Right hindlimb (tissue), 1 donor: ENCODE results near the gene IRF2BPL.

Source experiments
- DNase-seq: peaks from one replicate; pipeline ENCODE4 v3.0.0-alpha.2; 2018

IRF2BPL gene

DNA sequence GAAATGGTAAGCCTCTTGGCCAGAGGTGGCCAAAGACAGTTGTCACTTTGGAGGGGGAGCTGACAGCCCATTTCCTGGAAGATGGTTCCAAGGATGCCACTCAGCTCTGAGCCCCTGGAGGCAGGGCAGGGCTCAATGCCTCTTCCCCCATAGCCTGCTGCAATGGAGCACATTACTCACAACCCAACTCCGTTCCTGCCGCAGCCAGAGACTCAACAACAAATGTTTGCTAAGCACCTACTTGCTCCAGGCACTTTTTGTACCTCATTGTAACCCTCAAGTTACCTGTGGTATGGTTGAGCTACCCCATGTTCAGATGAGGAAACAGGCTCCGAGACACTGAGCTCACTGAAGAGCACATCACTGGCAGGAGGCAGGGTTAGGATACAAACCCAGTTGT is 19.5 kb downstream of the IRF2BPL start:
- DNase-seq, result no peak

DNA sequence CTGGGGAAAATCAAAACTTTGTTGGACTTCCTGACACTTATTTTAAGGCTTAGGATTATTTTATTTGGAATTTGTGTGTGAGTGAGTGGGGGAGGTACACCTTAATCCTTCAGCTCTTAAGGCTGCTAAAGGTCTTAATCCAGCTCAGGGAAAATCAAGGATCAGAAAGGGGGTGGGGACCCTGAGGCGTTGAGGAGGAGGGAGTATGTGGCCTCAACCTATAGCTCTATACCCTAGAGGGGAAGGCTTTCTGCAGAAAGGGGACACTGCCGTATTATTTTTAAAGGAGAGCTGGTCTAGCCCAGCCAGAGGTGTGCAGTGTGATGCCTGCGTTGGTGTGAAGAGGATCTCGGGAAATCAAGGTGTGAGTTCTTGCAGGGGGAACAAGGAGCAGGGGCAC is 20.0 kb downstream of the IRF2BPL start:
- no peak for DNase-seq

DNA sequence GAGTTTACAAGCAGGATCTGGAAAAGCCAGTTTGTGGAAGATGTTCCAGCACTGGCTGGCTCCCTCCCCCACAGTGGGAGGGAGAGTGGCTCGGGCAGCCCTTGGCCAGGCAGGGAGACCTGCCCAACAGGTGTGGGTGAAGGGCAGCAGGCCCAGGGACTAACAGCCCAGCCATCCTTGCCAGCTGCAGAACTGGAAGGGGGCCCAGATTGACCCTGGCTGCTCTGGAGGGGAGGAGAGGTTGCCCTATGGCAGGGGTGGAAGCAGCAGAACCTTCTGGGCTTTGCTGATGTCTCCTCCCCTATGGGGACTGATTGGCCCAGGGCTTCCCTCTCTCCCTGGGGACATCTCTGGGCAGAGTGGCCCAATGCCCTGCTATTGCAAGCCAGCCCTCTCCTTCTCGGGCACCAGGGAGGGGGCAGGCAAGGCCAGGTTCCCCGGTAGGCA is 20.5 kb downstream of the IRF2BPL start:
- DNase-seq, result no peak

DNA sequence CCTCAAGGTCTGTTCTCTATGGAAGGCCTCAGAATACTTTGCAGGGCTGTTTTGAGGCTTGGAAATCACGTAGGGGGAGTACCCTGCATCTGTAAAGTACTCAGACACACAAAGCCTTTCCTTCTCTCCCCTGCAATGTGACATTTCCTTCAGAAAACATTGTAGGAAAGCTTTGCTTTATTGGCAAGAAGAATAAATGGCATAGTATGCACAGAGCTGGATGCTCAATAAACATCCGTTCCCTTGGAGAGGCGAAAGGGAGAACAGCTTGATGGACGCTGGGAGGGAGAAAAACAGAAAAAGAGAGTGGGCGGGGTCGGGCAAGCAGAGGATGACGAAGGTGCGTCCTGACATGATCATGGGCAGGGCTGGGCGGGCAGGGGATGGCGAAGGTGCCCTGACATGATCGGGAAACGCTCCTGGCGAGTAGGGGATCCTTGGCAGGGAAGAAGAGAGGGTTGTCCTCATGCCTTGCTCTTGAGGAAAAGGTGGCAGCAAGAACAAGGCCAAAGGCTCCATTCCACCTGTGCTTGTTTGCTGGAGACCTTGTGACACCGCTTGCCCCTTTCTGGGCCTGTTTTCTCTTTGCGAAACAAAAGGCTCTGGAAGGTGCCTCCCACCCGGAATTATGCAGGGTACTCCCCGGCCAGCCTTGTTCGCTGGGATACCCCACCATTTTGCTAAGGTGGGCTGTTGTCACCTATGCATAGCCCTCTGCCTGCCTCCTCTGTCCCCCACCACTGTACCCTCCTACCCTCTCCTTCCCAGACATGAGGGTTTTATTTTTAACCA is 21.1 kb downstream of the IRF2BPL start:
- DNase-seq, result no peak

DNA sequence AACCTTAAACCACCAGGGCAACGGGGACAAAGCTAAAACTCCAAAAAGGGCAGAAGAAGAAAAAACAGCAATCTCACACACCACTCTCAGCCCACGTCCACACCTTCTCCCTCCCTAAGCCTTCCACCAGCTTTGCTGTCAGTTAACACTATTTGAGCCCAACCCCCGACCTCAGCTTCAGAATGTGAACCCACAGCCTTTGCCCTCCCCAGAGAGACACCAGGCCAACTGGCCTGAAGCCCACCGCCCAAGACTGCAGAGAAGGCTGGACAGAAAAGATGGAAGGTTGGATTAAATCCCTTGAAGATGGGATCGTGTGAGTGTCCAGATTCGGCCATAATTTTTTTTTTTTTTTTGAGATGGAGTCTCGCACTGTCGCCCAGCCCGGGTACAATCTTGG is 22.4 kb downstream of the IRF2BPL start:
- DNase-seq, result no peak

DNA sequence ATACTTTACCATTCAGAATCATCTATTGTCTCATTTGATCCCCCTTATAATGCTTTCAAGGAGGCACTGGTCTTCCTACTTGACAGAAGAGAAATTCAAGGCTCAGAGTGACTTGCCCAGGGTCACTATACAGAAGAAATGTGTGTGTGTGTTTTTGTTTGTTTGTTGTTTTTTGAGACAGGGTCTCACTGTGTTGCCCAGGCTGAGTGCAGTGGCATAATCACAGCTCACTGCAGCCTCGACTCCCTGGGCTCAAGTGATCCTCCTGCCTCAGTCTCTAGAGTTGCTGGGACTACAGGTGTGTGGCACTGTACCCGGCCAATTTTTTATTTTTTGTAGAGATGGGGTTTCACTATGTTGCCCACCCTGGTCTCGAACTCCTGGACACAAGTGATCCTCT is 22.9 kb downstream of the IRF2BPL start:
- DNase-seq, result no peak

GRCh38 chr14:77004711-77005460 is 23.6 kb downstream of the IRF2BPL start:
- no peak for DNase-seq

GRCh38 chr14:77003960-77004710 is 24.4 kb downstream of the IRF2BPL start:
- no peak for DNase-seq

DNA sequence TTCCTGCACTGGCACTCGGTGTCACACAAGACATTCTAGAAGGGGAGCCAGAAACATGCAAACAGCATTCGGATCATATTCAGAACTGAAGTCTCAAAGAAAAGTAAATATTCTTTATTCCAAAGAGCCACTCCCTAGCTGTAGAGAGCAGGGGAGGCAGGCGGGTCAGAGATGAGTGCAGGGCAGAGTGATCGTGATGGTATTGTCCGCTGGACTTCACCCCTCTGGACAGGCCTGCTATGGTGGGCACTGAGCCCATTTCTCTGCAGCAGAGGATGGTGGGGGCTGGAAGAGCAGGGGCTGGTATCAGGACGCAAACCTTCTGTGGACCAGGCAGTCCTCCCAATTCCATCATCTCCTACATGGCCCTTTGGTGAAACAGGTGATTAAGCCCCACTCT is 25.6 kb downstream of the IRF2BPL start:
- no peak for DNase-seq

DNA sequence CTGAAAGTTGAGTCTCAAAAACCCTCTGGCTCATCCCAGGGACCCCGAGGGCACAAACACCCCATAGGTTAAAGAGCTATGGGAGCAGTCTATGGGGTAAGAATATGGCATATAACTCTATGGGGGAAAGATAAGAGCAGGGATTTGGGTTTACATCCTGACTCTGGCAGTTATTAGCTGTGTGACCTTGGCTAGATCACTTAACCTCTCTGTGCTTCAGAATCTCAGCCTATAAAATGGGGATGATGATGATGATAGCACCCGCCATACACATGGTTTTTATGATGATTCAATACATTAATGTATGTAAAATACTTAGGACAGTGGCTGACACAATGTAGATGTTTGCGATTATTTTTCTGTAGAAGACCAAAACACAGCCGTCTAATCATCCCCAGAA is 26.2 kb downstream of the IRF2BPL start:
- DNase-seq, result no peak

DNA sequence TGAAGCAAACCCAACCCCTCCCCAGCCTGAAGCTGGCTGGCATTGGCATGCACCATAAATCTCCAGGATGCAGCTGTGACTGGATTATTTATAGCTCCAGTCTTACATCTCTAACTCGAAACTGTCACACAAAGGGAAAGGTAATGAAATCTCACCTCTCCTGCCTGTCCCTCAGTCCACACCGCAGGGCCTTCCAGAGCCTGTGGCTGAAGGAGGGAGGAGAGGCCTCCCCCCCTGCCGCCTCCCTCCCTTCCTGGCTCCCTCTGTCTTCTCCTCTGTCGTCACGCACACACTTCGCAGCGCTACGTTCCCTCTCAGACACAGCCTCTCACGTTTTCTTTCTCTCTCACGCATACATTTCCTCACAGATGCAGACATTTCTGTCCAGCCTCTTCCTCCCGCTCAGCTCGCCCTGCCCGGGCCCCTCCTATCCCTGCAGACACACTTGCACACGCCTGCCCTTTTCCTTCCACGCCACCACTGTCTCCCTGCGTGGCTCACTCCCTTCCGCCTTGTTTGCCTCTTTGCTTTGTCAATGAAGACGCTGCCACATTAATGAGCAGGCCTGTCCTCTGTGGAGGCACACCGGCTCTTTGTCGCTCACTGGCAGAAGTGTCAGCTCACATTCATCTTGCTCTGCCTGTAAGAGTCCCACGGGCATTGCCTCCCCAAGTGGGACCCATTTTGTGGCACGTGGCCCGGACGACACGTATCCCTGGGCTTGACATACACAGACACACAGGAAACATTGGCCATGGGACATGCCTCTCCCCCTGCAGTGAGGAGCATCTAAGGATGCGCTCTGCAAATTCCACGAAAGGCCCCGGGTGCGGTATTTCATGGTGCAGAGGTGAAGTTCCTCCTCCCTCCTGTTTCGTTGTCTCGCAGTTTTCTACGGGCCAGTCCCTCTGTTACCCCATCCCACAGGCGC is 27.9 kb downstream of the IRF2BPL start:
- DNase-seq, result peak; percentile 80

- DNase-seq, result no peak
Observed at GRCh38 chr14:76998910-76999309, 29.6 kb downstream of the IRF2BPL start.

DNA sequence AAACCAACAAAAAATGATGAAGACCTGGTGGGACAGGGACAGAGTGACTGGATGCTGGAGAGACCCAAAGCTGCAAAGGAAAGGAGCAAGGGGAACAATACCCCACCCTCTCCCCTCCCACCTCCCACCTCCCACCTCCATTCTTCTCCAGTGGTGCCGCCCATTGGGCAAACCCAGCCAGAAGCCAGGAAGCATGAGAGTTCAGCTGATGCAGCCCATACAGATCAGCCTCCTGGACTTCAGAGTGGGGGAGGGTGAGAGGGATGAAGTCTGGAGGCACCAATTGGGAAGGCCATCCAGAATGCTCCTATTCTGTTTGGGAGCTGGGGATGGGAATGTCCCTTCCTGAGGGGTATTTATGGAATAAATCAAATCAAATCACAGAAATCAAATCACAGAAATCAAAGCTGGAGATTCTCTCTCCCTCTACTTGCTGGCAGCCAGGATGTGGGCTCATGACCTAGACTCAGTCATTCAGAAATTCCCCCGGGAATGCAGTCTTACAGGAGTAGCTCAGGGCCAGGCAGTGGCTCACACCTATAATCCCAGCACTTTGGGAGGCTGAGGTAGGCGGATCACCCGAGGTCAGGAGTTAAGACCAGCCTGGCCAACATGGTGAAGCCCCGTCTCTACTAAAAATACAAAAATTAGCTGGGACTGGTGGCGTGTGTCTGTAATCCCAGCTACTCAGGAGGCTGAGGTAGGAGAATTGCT is 31.1 kb downstream of the IRF2BPL start:
- no peak for DNase-seq

- DNase-seq, result no peak
Observed at GRCh38 chr14:76996563-76997146, 31.9 kb downstream of the IRF2BPL start.

DNA sequence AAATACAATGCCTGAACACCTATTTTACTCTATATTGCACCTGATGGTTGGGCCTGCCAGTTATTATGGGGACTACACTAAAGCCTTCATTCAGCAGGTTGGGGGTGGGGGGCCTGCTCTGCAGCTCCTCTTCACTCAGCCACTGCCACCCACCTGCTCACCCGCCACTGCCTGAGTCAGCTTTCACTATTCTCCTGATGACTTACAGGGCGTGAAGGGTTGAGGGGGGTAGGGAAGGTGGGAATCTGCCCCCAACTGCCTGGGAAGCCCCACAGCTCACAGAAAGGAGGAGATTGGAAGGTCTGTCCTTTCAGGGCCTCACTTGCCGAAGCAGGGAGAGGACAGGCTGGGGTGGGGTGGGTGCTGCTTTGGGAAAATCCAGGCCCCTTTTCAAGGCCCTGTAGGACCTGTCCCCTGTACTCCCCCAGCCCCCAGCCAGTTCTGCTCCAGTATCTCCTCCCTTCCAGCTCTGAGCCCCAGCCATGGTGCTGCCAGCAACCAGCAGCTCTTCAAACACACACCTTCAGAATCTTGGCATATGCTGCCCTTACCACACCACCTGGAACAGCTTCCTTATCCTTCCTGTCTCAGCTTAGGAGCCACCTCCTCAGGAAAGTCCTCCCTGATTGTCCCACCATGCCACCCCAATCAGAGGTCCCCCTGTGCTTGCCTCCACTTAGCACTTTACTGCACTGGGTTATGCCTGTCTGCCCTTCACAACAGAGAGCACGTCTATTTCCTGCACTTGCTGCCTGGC is 33.1 kb downstream of the IRF2BPL start:
- DNase-seq, result no peak

GRCh38 chr14:76993752-76994151 is 34.8 kb downstream of the IRF2BPL start:
- no peak for DNase-seq

- no peak for DNase-seq
Observed at GRCh38 chr14:76990084-76990483, 38.4 kb downstream of the IRF2BPL start.

DNA sequence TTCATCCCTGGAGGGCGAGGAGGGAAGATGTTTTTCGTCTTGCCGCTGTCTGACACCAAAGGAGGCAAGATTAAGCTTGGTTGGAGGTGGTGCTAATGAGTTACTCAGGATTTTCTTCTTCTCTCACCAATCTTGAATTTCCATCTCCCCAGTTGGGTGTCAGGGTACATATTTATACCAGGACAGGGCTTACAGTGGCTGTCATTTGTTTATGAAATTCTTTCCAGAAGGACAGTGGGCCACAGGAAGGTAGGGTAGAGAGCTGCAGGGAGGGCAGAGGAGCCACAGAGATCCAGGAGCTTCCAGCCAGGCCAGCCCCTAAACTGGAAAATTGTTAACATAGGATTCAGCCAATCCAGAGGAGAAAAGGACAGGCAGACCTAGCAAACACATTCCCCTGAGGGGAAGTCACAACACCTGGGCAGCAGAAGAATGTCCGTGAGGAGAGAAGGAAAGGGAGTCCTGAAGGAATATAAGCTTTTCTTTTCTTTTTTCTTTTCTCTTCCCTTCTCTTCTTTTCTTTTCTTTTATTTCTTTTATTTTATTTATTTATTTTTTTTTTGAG is 40.5 kb downstream of the IRF2BPL start:
- DNase-seq, result no peak

DNA sequence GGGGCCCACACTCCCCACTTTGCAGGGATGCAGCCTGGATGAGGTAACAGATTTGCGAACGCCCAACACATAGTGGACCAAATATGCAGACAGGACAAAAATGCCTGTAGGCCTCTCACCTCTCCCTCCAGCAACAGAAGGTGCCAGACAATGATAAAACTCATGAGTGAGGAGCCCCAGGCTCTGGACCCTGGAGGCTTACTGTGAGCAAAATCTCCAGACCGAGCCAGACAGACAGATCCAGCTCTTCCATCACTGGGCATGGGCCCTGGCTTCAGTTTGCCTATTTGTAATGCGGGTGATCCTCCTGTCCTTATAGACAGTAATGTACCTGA is 42.3 kb downstream of the IRF2BPL start:
- DNase-seq, result no peak

DNA sequence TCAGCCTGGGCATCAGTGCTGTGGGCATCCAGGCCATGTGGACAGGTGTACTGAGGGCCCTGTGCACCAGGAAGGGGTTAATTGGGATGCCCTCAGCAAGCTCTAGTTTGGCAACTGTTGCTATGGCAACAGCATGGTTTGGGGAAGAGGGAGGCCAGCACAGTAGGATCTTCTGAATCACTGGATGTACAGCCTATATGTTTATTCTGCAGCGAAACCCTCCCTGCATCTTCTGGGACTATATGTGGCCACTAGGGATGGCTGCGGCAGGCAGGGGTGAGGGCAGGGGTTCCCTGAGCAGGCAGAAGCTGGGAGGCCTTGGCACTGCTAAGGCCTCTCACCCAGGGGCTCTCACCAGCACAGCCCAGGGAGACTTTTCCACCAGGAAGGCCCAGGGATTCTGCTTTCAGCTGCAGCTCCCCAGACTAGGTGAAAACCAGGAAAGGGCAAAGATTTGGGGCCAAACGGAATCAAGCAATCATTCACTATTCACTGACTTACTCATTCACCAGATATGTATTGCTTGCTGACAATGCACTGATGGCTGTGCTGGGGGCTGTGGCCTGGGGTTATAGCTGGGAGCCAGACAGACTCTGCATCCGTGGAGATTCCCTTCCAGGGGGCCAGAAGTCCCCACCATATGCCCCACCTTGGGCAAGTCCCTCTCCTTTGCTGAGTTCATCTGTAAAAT is 42.8 kb downstream of the IRF2BPL start:
- no peak for DNase-seq
